ENCODE results near the gene ARGLU1.

DNA sequence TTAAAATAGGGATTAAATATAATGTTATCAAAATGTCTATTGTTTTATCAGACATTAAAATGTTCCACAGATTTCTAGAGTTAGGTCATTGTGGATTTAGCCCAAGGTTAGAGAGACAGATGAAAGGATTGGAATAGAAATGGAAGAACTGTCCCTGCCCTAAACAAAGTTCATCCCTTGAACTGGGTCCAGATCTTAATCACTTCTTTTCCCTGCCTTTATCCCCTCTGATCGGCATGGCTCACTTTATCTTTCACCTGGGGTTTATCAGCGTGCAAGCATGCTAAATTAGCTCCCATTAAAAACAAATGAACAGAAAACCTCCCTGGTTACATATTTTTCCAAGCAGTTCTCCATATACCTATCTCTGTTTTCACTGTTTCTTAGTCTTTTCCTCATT lies 23.4 kb upstream of the ARGLU1 start:
- TF ChIP-seq GATA2 (IDR thresholded peaks at IDR 0.05; ENCODE audit: low read depth, low read length) (no peak), GATA3 (IDR thresholded peaks at IDR 0.05; ENCODE audit: low read depth, low read length) (no peak)

All from SH-SY5Y (cell line).